Dermis lymphatic vessel endothelial cell (primary cell): ENCODE results near the gene SH3BGRL3. TPM values are rescaled to one million over a fixed set of nuclear protein-coding genes. Genes with fewer than 3 reads are reported as not detected.

Experiments used
- total RNA-seq: library from RNA; depleted of rRNA; stranded (reverse); fragments of >200 nt; gene quantifications from 2 replicates; pipeline ENCODE4 v1.2.1, GENCODE V29; 2014

SH3BGRL3 gene
- 12.2 and 18.2 TPM in 2 replicates for total RNA-seq

GRCh38 chr1:26279456-26280332, at the start of gene SH3BGRL3:
SH3BGRL3 (plus strand) TSS chr1:26280086; CDS start chr1:26280156, 70 bp downstream.

GRCh38 chr1:26233903-26234643, 45.8 kb upstream of the SH3BGRL3 start, which contains the start of gene CEP85:
CEP85 (plus strand) TSS chr1:26234200; CDS start chr1:26239784, 5,584 bp downstream.

GRCh38 chr1:26306290-26307229, 26.7 kb downstream of the SH3BGRL3 start, which contains the start of gene UBXN11:
UBXN11 (minus strand) TSS chr1:26306636; CDS start chr1:26302883, 3,753 bp downstream.

GRCh38 chr1:26317612-26318337, 37.9 kb downstream of the SH3BGRL3 start, which contains the start of gene CD52:
CD52 (plus strand) TSS chr1:26317958; CDS start chr1:26318018, 60 bp downstream.

Other genes starting within 250 kb of the SH3BGRL3 start
- gene SLC30A2, start 234.0 kb upstream of the SH3BGRL3 start, total RNA-seq: not detected in 2 replicates
- under 0.01 TPM in 1 of 2 replicates, not detected in the other for gene TRIM63, start 212.5 kb upstream of the SH3BGRL3 start, total RNA-seq
- 5.9 and 7.4 TPM in 2 replicates for gene PDIK1L, start 168.3 kb upstream of the SH3BGRL3 start, total RNA-seq
- 5.5 and 6.3 TPM in 2 replicates for gene FAM110D, start 121.0 kb upstream of the SH3BGRL3 start, total RNA-seq
- gene C1orf232, start 111.1 kb upstream of the SH3BGRL3 start, total RNA-seq: not detected in 2 replicates
- 17.2 and 21.5 TPM in 2 replicates for gene ZNF593, start 110.2 kb upstream of the SH3BGRL3 start, total RNA-seq
- gene ZNF593OS, start 108.3 kb upstream of the SH3BGRL3 start, total RNA-seq: 0.11 TPM in 1 of 2 replicates, not detected in the other
- gene CNKSR1, start 102.6 kb upstream of the SH3BGRL3 start, total RNA-seq: not detected in 2 replicates
- gene CATSPER4, start 89.5 kb upstream of the SH3BGRL3 start, total RNA-seq: not detected in 2 replicates
- 4.4 and 4.9 TPM in 2 replicates for gene CEP85, start 45.9 kb upstream of the SH3BGRL3 start, total RNA-seq
- 1.2 and 1.7 TPM in 2 replicates for gene UBXN11, start 26.6 kb downstream of the SH3BGRL3 start, total RNA-seq
- not detected in 2 replicates for gene CD52, start 37.9 kb downstream of the SH3BGRL3 start, total RNA-seq
- gene CRYBG2, start 74.0 kb downstream of the SH3BGRL3 start, total RNA-seq: 0.26 and 0.33 TPM in 2 replicates
- not detected in 2 replicates for gene ZNF683, start 92.7 kb downstream of the SH3BGRL3 start, total RNA-seq
- gene LIN28A, start 130.7 kb downstream of the SH3BGRL3 start, total RNA-seq: not detected in 2 replicates
- 23.3 and 23.4 TPM in 2 replicates for gene DHDDS, start 152.2 kb downstream of the SH3BGRL3 start, total RNA-seq
- gene HMGN2, start 192.4 kb downstream of the SH3BGRL3 start, total RNA-seq: 87.6 and 147 TPM in 2 replicates
- 13.5 and 15.0 TPM in 2 replicates for gene RPS6KA1, start 249.7 kb downstream of the SH3BGRL3 start, total RNA-seq